ENCODE measurements around the gene MTRFR.

DNA sequence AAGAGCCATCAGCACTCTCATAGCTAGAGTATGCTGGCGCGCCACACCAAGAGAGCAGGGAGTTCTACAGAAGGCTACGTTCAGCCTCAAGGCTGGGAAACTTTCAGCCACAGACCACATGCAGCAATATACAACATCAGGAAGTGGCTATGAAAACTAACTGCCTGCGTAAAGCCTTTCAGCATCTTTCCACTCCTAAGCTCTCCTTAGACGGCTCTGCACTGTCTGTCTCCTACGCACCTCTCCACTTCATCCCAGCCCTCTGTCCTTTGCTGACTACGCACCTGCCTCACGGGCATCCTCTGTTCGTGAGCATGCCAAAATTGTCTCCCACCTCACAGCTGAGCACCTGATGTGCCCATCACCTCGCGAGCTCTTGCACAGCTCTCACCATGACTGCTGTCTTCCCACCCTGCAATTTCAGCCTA lies 10.0 kb upstream of the MTRFR start:
- TF ChIP-seq, protein P1, sequence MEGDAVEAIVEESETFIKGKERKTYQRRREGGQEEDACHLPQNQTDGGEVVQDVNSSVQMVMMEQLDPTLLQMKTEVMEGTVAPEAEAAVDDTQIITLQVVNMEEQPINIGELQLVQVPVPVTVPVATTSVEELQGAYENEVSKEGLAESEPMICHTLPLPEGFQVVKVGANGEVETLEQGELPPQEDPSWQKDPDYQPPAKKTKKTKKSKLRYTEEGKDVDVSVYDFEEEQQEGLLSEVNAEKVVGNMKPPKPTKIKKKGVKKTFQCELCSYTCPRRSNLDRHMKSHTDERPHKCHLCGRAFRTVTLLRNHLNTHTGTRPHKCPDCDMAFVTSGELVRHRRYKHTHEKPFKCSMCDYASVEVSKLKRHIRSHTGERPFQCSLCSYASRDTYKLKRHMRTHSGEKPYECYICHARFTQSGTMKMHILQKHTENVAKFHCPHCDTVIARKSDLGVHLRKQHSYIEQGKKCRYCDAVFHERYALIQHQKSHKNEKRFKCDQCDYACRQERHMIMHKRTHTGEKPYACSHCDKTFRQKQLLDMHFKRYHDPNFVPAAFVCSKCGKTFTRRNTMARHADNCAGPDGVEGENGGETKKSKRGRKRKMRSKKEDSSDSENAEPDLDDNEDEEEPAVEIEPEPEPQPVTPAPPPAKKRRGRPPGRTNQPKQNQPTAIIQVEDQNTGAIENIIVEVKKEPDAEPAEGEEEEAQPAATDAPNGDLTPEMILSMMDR (optimal IDR thresholded peaks at IDR 0.05 in 1 of 3, IDR thresholded peaks at IDR 0.05 in 1 of 3, conservative IDR thresholded peaks at IDR 0.05 in 1 of 3; ENCODE audit: extremely low read depth in 1 of 3, insufficient read depth in 2 of 3, low read length in 3 of 3), result no peak
- no peak for TF ChIP-seq EZH2 (IDR thresholded peaks at IDR 0.05; ENCODE audit: low read length)

Data from keratinocyte (primary cell).